GM19324 (cell line): ENCODE results near the gene ZDHHC11B.
"Not testable (repeated sequence)": the region's sequence is repeated elsewhere in the genome, so short reads cannot be mapped to it uniquely, and the experiment has no call there.

Experiments used
- ATAC-seq: cut with Tn5 transposase; IDR thresholded peaks from one replicate; pipeline ENCODE4 v1.9.1; 2021; ENCODE audit warnings: mild to moderate bottlenecking, moderate library complexity; ENCODE audit not compliant: unreplicated experiment, low FRiP score

ZDHHC11B gene

GRCh38 chr5:770585-770984, 13.9 kb downstream of the ZDHHC11B start:
- not testable (repeated sequence) for ATAC-seq

- ATAC-seq = not testable (repeated sequence)
Measured at GRCh38 chr5:769485-770145, 14.9 kb downstream of the ZDHHC11B start.

DNA sequence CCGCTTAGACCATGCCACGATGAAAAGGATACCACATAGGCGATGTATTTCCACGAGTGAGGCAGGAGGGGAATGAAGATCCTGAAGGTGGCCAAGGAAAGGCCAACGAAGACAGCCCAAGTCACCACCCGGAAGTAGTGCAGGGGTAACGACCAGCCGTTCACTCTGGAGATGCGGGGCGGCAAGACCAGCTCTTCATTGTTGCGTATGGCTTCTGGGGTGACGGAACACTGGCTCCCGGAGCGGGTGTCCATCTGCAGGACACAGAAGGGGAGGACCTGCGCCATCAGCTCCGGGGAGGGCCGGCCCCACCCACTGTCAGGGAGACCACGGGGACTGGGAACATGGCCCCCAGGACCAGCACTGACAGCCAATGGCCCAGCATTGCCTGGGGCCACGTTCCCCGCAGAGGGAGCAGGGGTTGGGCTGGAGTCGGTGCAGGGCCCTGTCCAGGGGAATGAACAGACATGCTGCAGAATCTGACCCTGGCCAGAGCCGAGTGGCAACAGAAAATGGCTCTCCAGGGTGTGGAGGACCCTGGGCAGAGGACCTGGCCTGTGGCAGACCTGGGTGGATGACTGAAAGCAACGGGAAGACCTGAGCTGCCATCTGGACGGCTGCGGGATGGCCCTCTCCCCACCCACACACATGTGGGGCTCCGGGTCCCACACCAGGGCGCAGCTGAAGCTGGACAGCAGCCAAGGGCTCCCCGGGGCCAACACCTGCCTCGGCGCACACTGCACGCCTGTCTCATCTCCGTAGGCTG, 17.7 kb downstream of the ZDHHC11B start:
- no peak for ATAC-seq

DNA sequence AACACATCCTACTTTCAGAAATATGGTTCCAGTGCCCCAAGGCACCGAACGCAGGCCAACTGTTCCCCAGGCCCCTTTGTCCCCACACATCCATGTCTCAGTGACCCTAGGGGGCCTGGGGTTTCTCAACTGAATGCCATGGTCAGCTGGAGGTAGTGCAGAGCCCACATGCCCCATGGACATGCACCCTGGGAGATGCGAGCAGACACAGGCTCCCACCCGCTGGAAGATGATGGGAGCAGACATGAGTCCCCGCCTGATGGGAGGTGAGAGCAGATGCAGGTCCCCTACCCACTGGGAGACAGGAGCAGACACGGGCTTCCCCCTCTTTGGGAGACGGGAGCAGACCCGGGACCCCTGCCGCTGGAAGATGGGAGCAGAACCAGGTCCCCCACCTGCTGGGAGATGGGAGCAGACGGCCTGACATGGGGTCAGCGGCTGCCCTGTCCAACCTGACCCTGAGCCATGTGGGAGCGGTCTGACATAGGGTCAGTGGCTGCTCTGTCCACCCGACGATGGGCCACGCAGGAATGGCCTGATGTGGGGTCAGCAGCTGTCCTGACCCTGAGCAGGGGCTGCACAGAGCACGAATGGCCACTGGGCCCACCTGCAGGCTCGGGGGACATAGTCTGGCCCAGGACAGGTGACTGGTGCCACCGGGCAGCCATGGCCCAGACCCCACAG, 18.4 kb downstream of the ZDHHC11B start:
- no peak for ATAC-seq

- no peak for ATAC-seq
Measured at GRCh38 chr5:763998-764781, 20.3 kb downstream of the ZDHHC11B start.

DNA sequence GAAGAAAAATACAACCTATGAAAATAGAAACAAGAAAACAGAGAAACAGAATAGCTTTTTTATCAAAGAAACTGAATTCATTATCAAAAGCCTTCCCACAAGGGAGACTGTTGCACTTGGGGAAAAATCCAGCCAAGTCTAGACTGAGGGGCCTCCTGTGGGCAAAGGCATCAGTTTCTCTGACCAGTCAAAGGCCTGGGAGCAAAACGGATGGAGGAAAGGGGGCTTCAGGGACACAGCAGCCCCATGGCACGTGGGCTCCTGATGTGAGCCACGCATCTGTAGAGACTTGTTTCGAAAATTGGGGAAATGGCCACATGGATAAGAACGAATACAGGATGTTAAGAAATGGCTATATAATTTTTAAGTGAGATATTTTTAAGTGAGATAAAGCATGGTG, 21.1 kb downstream of the ZDHHC11B start:
- no peak for ATAC-seq

GRCh38 chr5:762996-763395, 21.5 kb downstream of the ZDHHC11B start:
- ATAC-seq = not testable (repeated sequence)

- ATAC-seq = no peak
Measured at GRCh38 chr5:761854-762710, 22.4 kb downstream of the ZDHHC11B start.

DNA sequence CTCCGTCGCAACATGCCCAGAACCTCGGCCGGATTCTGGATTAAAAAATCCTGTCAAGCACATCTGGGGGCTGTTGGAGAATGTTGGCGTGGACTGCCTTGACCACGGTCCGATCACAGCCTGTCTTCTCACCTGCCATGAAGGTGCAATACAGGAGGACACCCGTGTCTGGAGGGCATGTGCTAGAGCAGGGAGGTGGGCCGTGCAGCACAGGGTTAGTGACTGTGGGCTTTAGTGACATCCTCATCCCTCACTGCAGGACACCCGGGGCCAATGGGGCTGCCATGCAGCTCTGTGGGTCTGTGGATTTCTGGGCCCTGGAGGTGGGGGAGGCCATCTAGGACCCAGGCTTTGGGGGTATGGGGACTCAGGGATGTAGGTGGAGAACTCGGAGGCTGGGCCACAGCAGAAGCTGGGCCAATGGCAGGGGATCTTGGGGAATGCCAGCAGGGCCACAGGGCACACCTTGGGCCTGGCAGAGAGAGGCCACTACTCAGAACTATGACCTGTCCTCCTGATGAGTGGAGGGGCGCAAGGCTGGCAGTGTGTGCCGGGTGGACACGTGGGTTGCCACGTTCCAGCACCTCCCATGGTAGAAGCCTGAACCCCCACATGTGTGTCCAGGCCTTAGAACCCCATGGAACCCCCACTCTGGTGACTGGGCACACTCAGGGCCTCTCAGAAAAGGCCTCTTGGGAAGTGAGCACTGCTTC, 23.3 kb downstream of the ZDHHC11B start:
- no peak for ATAC-seq

GRCh38 chr5:760363-761058, 24.0 kb downstream of the ZDHHC11B start:
- ATAC-seq = no peak

DNA sequence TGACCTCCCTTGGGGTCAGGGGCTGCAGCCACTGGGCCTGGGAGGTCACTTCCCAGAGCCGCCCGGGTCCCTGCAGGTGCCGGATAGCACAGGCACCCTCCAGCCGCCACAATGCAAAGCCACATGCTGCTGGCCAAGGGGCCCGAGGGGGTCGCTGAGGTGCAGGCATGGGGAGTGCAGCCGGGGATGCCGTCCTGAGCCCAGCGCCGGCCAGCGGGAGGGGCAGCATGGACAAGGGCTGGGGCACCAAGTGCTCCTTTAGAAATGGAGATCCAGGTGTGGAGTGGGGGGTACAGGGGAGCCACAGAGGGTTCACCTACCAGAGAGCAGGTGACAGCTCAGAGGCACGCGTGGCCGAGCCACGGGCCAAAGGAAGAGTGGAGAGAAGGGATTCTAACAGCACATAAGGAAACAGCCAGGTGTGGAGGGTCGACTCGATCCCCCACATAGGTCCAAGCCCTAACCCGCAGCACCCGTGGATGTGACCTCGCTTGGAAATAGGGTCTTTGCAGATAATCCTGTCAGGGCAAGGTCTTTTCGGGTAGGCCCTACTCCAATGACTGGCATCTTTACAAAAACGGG, 24.7 kb downstream of the ZDHHC11B start:
- no peak for ATAC-seq

GRCh38 chr5:759111-759751, 25.3 kb downstream of the ZDHHC11B start:
- ATAC-seq = no peak

- ATAC-seq = no peak
Measured at GRCh38 chr5:758698-759053, 25.9 kb downstream of the ZDHHC11B start.

DNA sequence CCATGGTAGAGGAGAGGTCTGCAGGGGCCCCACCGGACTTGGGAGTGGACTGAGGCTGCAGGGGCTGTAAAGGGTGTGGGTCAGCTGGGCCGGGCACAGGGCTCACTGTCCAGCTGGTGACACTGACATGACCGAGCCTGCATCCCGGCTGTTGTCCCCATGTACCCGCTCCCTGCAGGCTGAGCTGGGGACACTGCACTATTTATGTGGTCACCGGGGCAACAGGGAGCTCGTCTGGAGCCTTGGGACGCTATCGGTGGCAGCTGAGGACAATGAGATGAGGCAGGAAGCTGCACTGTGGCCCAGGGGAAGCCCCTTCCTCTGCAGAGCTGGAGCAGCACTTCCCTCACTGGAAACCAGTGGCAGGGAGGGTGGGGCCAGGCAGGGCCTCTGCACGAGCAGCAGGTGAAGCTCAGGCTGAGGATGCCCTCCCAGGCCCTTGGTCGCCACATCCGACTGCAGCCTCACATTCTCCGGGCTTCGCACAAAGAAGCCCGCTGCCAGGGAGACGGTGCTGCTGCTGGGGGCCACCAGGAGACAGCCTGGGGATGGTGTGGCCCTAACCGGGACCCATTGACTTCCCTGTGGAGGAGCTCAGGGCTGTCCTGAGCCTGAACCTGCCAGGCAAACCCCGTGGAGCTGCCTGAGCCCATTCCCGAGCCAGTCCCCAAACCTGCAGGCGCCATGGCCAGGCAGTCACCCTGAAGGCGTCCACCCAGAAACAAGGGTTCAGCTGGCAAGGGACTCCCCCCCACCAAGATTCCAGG, 26.4 kb downstream of the ZDHHC11B start:
- no peak for ATAC-seq

DNA sequence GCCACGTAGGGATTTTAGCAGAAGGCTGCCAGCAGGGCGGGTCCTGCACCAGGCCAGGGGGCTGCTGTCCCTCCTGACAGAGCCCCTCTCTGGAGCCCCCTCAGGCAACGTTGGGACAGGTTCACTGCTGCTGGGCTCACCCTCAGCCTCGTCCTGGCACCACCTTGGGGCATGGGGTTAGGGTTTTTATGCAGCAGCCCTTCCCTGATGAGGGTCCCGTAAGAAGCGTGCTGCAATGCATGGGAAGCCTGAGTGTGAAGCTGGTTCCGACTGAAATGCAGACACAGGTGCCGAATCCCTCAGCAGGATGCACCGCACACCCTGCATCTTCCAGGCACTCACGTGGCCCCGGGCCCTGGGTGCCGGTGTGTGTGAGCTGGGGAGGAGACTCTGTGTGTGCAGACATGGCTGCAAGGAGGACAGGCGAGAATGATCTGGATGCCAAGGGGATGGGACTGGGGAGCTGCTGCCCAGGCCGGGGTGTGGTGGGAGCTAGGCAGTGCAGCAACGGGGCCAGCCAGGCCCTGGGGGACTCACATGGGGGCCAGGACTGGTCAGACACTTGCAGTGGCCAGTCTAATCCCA, 27.1 kb downstream of the ZDHHC11B start:
- no peak for ATAC-seq

DNA sequence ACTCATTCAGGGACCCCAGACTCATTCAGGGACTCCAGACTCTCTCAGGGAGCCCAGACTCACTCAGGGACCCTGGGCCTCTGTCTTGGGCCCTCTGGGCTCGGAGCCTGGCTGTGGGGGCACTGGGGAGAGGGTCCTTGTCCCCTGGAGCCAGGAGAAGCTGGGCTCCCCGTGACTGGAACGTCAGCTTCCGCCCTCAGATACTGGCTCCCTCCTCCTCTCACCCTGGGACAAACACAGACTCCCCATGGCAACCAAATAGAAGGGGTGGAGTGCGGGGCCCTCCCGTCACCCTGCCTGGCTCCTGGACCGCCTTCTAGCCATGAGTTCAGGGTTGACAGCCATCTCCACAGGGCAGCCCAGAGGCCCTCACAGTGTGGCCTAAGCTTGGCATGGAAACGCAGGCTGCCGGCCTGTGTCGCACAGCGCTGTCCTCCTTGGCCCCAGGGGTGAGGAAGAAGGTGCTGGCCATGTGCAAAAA, 27.6 kb downstream of the ZDHHC11B start:
- ATAC-seq = no peak

GRCh38 chr5:756171-756570, 28.4 kb downstream of the ZDHHC11B start:
- ATAC-seq = no peak
